Colonic mucosa (tissue), 4 donors: ENCODE results near the gene STAT5A. TPM values are rescaled to one million over a fixed set of nuclear protein-coding genes. Genes with fewer than 3 reads are reported as not detected.

Experiments used
- DNase-seq: peaks from one replicate; pipeline ENCODE4 v3.0.0-alpha.2; 2020
- H3K27ac ChIP-seq: fragments of 200-600 bp; one replicate; pipeline ENCODE4 v1.8.0; 2021
- H3K27me3 ChIP-seq: fragments of 200-600 bp; one replicate; pipeline ENCODE4 v1.8.0; 2021
- H3K36me3 ChIP-seq: fragments of 200-600 bp; one replicate; pipeline ENCODE4 v1.8.0; 2021
- H3K4me1 ChIP-seq: fragments of 200-600 bp; one replicate; pipeline ENCODE4 v1.8.0; 2021; ENCODE audit warnings: mild to moderate bottlenecking
- H3K4me3 ChIP-seq: fragments of 200-600 bp; one replicate; pipeline ENCODE4 v1.8.0; 2021
- H3K9ac ChIP-seq, 2 donors: one replicate each; pipeline ENCODE4 v1.7.0; 2013; ENCODE audit warnings: control low read depth in 2 of 2, low read depth in 2 of 2, low read length in 2 of 2
- H3K9me3 ChIP-seq: fragments of 200-600 bp; one replicate; pipeline ENCODE4 v1.8.0; 2021
- intact Hi-C: fragments of 100-400 bp; cut with DNase I; formaldehyde crosslinking; loops from one replicate; pipeline ENCODE4 v1.14.1; 2022
- total RNA-seq, 2 donors: library from RNA; stranded (reverse); fragmentation: NEBNext Ultra II Directional in 1 of 2; extraction: Animal tissue kit (Norgen Biotek cat#: 25700) in 1 of 2; gene quantifications; one replicate each; pipeline ENCODE4 v1.2.1, GENCODE V29; 2021
- TF ChIP-seq, protein P1 (sequence below): fragments of 200-600 bp; IDR thresholded peaks from one replicate; pipeline ENCODE4 v1.8.0; 2022; ENCODE audit warnings: antibody characterized with exemption, mild to moderate bottlenecking
- donor health status: healthy.
- donor health status: DM: no; HTN: no; CAD: no.
- donor health status: DM: no; HTN: no; CAD: no.

Gene STAT5A
- total RNA-seq, 2 donors from 2014 or later, result 22.0 to 22.4 TPM

DNA sequence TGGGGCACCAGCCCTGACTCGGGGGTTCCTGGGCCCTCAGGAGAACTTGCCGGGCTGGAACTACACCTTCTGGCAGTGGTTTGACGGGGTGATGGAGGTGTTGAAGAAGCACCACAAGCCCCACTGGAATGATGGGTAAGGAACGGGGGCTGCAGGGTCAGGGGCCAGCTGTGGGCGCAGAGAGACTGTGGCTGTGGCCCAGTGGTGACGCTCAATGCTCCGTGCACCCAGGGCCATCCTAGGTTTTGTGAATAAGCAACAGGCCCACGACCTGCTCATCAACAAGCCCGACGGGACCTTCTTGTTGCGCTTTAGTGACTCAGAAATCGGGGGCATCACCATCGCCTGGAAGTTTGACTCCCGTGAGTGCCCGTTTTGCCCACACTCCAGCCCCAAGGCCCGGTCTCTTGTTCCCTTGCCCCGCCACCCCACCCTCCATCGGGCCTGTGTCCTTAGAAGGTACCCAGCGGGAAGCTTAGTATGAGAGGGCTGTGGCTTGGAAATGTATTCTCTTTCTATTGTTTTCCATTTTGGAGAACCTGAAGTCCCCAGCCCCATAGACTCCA lies 19.1 kb downstream of the STAT5A start:
- Histone ChIP-seq H3K4me1 (peaks cover 2% of the 10 kb centered on the region), H3K27me3 (no peaks in the 10 kb centered on the region), H3K36me3 (no peaks in the 10 kb centered on the region), H3K27ac (no peak overlapping the region), H3K9me3 (no peaks in the 10 kb centered on the region), H3K9ac (no peak overlapping the region), H3K4me3 (no peak overlapping the region)
- no peak for DNase-seq
- TF ChIP-seq, protein P1, sequence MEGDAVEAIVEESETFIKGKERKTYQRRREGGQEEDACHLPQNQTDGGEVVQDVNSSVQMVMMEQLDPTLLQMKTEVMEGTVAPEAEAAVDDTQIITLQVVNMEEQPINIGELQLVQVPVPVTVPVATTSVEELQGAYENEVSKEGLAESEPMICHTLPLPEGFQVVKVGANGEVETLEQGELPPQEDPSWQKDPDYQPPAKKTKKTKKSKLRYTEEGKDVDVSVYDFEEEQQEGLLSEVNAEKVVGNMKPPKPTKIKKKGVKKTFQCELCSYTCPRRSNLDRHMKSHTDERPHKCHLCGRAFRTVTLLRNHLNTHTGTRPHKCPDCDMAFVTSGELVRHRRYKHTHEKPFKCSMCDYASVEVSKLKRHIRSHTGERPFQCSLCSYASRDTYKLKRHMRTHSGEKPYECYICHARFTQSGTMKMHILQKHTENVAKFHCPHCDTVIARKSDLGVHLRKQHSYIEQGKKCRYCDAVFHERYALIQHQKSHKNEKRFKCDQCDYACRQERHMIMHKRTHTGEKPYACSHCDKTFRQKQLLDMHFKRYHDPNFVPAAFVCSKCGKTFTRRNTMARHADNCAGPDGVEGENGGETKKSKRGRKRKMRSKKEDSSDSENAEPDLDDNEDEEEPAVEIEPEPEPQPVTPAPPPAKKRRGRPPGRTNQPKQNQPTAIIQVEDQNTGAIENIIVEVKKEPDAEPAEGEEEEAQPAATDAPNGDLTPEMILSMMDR, result no peak
- intact Hi-C loops, result no loop called here

DNA sequence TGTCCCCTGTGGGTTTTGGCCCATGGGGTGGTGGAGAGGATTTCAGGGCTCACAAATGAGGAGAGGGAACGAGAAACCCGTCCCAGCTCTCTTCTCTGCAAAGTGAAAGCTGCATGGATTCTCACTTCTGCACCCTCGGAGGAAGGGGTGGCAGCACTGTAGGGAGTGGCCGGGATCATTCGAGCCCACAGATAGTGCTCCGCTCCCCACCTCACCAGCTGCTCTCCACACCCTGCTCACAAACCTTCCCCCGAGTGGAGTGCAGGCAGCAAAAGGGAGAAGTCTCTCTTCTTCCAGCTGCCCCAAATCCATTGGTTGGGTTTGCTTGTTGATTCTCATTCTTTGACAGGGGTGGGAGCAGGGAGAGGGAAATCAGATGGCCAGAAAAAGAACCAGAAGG lies 20.1 kb downstream of the STAT5A start:
- intact Hi-C loops, result no loop called here

DNA sequence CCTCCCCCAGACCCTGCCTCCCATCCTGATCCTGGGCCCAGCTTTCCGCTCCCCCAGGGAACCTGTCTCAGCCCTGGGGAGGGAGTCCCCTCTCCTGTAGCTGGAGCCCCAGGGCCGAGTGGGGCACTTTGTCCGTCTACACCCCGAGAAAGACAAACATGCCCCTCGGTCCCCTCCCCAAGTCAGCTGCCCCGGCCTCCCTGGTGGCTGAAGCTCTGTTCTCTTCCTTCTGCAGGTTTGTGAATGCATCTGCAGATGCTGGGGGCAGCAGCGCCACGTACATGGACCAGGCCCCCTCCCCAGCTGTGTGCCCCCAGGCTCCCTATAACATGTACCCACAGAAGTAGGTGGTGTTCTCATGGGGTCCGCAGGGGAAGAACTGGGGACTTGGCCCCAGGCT lies 20.8 kb downstream of the STAT5A start:
- DNase-seq, result no peak
- H3K9me3 ChIP-seq, result no peaks in the 10 kb centered on the region
- no peaks in the 10 kb centered on the region for H3K27me3 ChIP-seq
- no peaks in the 10 kb centered on the region for H3K36me3 ChIP-seq
- H3K4me3 ChIP-seq, result no peak overlapping the region
- intact Hi-C loops, result no loop called here
- TF ChIP-seq, protein P1, result no peak
- no peak overlapping the region for H3K27ac ChIP-seq
- no peak overlapping the region for H3K9ac ChIP-seq
- H3K4me1 ChIP-seq, result peaks cover 4% of the 10 kb centered on the region

More for the DNA sequence above, 20.1 kb downstream of the STAT5A start:
- no peak overlapping the region for H3K4me3 ChIP-seq
- H3K9ac ChIP-seq, result no peak overlapping the region
- no peaks in the 10 kb centered on the region for H3K27me3 ChIP-seq
- H3K36me3 ChIP-seq, result no peaks in the 10 kb centered on the region
- peaks cover 4% of the 10 kb centered on the region for H3K4me1 ChIP-seq
- no peak for DNase-seq
- TF ChIP-seq, protein P1, result no peak
- H3K9me3 ChIP-seq, result no peaks in the 10 kb centered on the region
- no peak overlapping the region for H3K27ac ChIP-seq

DNA sequence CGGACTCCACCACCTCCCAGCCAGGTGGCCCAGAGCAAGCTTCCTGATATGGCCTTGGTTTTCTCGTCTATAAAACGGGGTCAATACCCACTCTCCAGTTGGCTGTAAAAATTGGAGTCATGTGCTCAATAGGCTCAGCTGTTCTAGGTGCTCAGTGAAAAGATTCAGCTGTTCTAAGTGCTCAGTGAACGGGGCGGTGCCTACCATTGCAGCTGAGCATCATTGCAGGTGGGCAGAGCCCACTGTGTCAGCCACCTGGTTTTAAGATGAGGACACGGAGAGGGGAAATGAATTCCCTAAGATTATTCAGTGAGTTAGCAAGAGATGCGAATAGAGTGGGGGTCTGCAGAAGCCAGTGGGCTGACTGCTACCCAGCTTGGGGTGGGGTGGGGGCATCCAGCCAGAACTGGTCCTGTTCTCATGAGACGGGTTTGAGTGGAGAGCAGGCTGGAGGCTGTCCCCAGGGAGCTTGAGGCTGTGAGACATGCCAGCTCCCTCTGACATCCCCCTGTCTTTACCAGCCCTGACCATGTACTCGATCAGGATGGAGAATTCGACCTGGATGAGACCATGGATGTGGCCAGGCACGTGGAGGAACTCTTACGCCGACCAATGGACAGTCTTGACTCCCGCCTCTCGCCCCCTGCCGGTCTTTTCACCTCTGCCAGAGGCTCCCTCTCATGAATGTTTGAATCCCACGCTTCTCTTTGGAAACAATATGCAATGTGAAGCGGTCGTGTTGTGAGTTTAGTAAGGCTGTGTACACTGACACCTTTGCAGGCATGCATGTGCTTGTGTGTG lies 21.9 kb downstream of the STAT5A start:
- intact Hi-C loops, result loop anchor here (10.0 kb wide), 1 partner anchor 85 kb away; no protein-coding TSS in a partner anchor
- no peak overlapping the region for H3K27ac ChIP-seq
- H3K27me3 ChIP-seq, result no peaks in the 10 kb centered on the region
- H3K9me3 ChIP-seq, result no peaks in the 10 kb centered on the region
- H3K4me1 ChIP-seq, result peaks cover 4% of the 10 kb centered on the region
- H3K36me3 ChIP-seq, result no peaks in the 10 kb centered on the region
- TF ChIP-seq, protein P1, result no peak
- DNase-seq, result no peak
- no peak overlapping the region for H3K9ac ChIP-seq
- no peak overlapping the region for H3K4me3 ChIP-seq

DNA sequence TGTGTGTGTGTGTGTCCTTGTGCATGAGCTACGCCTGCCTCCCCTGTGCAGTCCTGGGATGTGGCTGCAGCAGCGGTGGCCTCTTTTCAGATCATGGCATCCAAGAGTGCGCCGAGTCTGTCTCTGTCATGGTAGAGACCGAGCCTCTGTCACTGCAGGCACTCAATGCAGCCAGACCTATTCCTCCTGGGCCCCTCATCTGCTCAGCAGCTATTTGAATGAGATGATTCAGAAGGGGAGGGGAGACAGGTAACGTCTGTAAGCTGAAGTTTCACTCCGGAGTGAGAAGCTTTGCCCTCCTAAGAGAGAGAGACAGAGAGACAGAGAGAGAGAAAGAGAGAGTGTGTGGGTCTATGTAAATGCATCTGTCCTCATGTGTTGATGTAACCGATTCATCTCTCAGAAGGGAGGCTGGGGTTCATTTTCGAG lies 22.5 kb downstream of the STAT5A start:
- no peak for DNase-seq
- no peaks in the 10 kb centered on the region for H3K9me3 ChIP-seq
- H3K27me3 ChIP-seq, result no peaks in the 10 kb centered on the region
- H3K4me3 ChIP-seq, result no peak overlapping the region
- TF ChIP-seq, protein P1, result no peak
- intact Hi-C loops, result loop anchor here (10.0 kb wide), 1 partner anchor 86 kb away; no protein-coding TSS in a partner anchor
- H3K27ac ChIP-seq, result peak overlapping the region; percentile 71
- peaks cover 4% of the 10 kb centered on the region for H3K4me1 ChIP-seq
- H3K36me3 ChIP-seq, result peaks cover 4% of the 10 kb centered on the region
- no peak overlapping the region for H3K9ac ChIP-seq
